ENCODE results near the gene TSSK6.
"Not testable (repeated sequence)": the region's sequence is repeated elsewhere in the genome, so short reads cannot be mapped to it uniquely, and the experiment has no call there.

The TSSK6 gene

DNA sequence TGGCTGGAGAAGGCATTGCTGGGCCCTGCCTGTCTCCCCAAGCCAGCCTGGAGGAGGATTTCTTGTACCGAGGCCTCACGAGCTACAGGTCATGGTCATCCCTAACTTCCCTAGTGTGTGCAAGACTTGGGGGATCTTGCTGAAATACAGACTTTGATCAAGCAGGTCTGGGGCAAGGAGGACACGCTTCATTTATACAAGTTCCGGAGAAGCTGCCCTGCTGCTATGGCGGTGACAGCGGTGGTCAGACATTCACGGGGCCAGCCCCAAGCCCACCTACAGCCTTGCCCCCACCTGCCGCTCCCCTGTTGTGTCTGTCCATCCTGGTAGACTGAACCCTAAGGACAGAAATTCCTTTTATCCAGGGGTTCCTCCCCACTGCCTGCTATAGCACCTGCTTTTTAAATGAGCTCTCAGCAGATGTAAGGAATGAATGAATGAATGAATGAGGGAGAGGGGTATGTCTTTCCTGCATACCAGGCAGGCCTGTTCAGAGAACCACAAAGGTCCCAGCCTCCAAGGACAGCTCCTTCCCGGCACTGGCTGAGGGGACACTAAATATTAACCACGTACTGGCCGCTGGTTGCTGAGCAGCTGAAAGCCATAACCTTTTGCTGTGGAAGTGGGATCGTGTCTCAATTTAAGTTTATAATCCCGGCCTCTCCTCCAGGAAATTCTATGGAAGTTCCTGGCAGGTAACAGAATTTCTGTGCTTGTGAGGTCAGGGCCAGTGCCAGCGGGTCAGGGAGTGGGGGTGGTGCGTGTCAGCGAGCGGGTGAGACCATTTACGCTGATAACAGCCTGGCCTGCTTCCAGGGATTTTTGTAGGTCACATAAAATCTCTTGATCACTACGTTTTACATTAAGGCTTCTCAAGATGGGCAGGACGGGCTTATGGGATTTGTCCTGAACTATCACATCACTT, 27.1 kb downstream of the TSSK6 start:
- no peak for DNase-seq (ENCODE audit: low read depth)

DNA sequence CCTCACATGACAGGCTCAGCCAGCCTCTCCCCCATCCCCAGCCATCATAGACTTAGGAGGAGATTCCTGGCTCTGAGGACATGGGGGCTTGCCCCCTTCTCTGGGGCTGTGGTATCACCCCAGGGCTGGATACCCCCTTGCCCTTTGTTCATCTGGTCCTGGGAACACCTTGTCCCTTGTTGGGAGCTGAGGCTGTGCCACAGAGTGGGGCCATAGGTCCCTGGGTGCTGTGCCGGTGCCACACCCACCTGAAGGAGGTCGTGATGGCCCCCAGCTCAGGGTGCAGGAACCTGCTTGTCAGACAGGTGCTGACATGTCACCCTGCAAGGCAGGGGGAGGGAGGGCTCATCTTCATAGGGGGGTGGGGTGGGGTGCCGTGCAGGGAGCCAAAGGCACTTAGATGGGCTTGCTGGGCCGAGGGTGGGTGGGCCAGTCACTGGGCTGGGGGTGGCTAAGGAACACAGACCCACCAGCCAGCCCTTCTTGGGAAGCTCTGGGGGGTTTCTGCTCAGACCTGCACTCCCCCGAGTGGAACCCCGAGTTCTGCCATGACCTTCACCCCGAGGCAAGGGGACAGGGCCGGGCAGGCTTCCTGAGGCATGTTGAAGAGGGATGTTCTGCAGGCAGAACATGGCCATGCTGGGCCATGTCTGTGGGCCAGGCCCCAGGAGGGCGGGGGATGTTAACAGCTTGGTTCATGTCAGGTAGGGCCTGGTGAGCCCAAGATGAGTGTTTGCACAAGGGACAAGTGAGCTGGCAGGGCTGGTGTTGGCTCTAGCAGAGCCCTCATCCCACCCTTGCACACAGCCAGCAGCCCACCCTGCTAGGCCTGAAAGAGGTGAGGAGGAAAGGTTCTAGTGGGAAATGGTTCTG, 28.0 kb downstream of the TSSK6 start:
- DNase-seq (ENCODE audit: low read depth): no peak

DNA sequence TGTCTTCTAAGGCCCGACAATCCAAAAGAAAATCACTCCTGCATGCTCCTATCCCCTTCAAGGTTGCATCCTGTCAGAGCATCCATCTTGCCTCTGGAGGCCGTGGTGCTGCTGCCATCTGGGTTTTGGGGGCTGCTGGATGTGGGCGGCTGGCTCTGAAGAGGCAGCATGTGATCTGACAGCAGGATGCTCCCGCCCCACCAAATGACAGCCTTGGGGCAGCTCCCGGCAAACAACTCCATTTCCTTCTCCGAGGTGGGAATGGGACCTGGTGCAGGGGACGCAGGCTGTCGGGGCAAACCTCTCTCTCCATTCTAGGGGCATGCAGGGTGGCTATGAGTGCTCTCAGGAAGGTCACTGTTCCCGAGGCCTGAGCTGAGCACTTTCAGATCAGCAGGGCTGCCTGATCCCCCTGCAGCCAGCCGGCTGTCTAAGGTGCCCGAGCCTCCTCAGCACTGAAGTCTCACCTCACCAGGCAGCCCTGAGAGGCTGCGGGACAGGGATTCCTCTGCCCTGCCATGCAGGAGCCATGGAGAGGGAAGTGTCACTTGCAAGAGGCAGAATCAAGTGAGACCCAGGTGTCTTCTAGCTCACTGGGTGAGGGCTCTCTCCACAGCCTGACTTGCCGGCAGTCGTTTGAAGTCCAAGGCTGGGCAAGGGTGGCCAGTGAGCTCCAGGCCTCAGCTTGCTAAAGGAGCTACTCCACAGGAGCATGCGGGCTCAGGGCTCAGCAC, 28.8 kb downstream of the TSSK6 start:
- no peak for DNase-seq (ENCODE audit: low read depth)

DNA sequence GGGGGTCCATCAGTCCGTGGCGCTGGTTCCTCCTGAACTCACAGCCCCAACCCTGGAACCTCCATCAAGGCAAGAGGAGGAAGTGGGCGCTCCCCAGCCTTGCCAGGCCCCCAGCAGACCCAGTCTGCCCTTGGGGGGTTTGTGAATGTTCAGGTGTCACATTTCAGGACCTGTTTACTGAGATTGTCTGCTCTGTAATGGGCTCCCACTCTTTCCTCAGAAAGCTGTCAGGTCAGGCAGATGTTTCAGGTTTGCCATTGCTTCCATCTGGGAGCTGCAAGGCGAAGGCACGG, 29.4 kb downstream of the TSSK6 start:
- DNase-seq (ENCODE audit: low read depth): no peak

DNA sequence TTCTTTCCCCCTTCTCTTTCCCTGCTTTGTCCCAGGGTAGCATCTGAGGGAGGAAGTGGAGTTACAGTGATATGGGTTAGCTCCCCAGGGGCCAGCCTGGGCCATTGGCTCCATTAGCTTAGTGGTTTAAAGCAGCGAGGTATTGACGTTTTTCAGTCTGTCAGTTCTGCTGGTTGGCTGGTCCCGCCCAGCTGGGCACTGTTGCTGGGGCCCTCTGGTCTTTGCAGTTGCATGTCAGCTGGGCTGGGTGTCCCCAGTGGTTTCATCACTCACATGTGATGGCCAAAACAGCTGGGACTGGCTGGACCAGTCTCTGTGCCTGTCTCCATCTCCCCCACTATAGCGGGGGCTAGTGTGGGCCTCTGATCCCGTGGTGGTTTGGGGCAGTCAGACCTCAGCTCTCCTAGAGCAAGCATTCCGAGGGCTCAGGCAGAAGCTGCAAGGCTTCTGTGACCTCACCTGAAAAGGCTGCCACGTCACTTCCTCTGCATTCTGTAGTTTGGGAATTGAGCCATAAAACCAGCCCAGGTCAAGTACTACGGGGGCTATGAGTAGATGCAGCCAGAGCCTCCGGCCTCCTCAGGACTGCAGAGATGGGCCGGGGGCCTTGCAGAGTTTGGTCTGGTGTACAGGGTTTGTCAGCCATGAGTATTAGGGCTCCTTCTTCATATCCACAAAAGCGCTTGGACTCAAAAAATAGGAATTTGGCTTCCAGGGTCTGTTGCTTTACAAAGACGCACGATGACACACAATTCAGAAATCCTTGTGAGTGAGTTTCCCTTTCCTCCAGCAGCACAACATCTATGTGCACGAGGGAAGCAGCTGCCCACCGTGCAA, 30.0 kb downstream of the TSSK6 start:
- DNase-seq (ENCODE audit: low read depth): no peak

DNA sequence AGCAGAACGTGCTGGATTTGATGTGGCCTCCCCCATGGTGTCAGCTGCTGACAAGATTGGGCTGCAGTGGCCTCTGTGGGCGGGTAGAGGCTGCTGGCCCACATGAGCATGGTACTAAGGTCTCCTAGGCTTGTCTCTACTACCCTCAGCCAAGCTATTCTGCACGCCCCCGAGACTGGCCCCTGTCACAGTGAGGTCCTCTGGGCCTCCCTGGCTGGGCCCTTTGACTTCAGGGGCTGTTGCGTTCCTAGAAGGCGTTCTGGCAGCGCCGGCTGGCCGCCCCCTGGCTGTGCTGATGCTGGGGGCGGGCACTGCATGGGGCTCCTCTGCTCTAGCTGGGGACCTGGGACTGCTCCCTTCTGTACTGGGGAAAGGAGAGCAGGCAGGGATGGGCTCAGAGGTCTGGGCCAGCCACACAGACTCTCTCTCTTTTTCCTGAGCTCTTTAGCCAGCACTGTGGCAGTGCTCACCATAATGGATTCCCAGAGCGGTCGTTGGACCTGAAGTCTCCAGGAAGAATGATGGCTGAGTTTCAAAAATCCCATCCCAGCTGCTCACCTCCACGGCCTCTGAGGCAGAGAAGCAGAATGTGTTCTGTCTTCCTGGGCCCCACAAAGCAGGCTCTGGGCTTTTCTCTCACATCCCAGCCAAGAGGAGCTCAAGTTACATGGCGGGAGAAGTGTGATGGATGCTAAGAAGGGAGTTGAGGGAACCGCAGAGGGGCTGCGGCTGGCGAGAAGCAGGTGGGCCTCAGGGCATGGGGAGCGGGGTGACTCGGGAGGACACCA, 32.3 kb downstream of the TSSK6 start:
- no peak for DNase-seq (ENCODE audit: low read depth)

DNA sequence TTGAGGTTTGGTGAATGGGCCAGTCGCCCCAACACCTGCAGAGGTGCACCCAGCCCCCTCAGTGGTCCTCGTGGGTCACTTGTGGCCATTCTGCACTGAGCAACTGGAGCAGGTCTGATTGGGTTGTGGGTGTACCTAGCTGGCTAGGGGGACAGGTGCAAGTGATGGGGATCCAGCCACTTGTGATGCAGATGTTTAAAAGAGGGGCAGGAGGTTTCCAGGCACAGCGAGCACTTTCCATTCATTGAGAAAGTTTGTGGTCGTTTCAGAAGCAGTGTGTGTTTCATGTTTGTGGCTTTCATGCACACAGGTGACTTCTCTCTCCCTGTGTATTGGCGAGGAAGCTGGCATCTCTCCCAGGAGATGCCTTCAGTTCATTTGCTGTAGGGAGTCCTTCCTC, 34.7 kb downstream of the TSSK6 start:
- DNase-seq (ENCODE audit: low read depth): no peak

DNA sequence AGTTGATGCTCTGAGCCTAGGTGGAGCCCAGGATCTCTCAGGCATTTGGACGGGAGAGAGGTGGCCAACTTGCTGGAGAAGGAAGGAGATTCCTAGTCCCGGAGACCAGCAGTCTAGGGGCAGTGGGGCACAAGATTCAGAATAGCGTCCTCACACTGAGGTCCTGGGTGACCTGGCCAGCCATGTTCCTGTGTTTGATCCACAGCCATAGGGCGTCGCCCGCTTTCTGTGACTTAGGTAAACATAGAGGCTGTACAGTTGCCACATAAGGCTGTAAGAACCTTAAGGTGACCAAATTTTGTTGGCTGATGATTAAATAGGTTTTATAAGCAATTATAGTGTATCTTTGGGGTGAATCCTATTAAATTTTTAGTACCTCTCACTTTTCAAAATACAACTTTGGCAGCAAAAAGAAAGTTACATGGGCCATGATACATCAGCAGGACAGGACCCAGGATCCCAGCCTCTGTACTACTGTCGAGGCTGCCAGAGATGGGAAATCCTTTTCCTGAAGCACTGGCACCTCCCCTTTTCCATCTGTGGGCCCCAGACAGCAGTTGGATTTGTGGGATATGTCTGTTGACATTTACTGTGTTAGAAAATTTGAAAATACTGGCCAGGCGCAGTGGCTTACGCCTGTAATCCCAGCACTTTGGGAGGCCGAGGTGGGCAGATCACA, 37.5 kb downstream of the TSSK6 start:
- DNase-seq (ENCODE audit: low read depth): no peak

DNA sequence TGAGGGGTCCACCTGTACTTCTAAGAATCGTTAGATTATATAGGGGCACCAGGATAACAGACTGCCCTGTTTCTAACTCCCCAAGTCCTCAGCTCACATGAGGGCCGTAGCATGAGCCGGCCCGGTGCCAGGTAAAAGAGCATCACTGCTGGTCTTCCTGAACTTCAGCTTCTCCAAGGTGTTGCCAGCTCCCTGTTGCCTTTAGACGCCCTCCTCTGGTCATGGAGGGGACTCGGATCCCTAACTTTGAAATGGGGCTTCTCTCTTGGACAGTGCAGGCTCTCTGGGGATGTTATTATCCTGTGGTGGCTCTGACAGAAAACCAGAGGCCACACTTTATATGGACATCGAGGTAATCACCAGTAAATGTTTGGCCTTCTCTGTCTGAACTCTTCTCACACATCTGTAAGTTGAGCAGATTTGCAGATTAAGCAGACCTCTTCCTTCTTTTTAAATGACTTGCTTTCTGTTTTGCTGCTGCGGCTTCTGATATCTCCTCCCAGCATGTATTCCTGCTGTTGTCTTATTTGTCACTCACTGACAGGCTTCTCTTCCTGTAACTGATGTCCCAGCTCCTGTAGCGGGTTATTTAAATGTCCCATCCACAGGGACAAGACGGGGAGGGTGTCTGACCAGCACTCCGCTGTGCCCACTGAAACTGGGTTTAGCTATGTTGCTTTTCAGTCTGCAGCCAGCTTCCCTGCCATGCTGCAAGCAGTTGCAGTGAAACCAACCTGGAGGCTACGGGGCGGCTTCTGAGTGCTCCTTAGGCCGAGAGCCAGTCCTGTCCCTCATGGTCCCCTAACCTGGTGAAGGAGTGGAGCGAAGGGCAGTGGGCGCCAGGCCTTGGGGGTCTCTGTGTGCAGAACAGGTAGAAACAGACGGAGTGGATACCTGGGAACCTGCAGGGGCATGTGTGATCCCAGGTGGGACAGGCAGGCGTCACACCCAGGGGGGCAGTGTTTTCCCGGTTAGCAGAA, 39.2 kb downstream of the TSSK6 start:
- no peak for DNase-seq (ENCODE audit: low read depth)

DNA sequence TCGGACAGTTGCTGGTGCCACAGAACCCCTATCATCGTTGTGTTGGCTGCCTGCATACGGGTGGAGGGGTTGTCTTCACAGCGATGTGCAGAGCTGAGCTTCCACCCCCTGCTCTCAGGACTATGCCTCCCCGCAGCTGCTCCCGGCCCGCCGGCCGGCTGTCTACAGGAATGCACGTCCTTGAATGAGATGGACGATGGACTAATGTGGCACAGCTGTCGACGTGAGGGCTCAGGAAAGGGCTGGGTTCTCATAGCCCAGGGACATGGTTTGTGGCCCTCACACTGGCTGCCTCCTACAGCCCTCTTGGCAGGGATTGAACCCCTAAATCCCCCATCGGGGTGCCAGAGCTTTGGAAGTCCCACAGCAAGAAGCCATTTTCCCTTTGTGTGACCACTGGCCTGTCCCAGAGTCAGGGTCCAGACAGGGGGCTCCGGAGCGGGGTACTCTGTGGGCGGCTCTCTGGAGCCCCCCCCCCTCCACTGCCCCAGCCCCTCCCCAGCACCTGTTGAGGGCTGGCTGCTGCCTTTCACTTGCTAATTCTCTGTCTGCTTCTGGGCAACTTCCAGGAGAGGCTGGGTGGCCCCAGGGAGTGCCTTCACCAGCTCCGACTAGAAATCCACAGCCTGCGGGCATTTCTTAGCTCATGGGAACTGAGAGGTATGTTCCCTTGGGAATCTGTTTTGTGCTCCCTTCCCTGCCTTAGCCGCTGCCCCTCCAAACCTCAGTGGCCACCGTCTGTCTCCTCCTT, 40.2 kb downstream of the TSSK6 start:
- no peak for DNase-seq (ENCODE audit: low read depth)

DNA sequence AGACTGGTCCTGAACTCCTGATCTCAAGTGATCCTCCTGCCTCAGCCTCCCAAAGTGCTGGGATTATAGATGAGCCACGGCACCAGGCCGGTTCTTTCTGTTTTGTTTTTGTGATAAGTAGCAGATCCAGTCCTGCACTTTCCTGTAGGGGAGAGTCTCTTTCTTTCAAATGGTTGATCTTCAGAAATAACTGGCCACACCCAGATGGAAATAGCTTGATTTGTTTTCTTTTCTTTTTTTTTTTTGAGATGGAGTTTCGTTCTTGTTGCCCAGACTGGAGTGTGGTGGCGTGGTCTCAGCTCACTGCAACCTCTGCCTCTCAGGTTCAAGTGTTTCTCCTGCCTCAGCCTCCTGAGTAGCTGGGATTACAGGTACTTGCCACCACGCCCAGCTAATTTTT, 43.2 kb downstream of the TSSK6 start:
- DNase-seq (ENCODE audit: low read depth): not testable (repeated sequence)

DNA sequence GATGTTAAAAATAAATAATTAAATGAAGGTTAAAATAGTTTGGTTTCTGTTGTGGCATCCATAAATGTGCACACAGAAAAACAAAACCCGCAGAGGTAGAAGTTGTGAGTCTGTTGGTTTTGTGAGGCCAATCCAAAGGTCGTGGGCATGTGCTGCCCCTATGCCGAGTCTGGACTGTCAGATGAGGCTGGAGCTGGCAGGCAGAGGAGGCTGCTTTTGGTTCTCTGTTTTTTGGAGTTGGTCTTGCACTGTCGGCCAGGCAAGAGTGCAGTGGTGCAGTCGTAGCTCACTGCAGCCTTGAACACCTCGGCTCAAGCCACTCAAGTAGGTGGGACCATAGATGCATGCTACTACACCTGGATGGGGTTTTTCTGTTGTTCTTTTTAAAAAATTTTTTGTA, 43.7 kb downstream of the TSSK6 start:
- DNase-seq (ENCODE audit: low read depth): no peak

DNA sequence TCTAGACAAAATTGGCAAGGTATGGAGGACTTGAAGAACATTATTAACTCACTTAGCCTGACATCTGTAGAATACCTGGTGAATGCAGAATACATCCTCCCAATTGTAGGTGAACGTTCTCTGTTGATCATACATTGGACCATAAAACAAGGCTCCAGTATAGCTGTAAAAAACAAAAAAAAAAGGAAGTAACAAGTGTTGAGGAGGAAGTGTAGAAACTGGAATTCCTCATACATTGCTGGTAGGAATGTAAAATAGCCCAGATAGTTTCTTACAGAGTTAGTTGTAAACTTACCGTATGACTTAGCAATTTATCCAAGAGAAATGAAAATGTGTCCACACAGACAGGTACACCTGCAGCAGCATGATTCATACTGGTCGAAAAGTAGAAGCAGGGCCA, 44.8 kb downstream of the TSSK6 start:
- DNase-seq (ENCODE audit: low read depth): no peak

DNA sequence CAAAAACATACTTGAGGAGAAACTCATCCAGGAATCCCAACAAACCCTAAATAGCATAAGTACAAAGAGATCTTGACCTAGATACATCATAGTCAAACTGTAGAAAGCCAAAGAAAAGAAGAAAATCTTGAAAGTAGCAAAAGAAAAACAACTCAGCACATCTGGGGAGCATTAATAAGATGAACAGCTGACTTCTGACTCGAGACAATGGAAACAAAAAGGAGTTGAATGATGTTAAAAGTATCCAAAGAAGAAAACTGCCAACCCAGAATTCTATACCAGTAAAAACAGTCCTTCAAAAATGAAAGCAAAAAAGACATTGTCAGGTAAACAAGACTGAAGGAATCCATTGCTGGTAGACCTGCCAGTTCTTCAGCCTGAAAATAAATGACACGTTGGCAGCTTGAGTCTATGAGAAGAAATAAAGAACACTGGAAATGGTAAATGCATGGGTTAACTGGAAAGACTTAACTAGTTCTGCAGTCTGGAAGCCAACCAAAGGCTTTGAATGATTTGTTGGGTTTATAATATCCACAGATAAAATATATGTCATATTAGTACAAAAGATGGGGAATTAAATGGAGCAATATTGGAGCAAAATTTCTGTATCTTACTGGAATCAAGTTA, 46.8 kb downstream of the TSSK6 start:
- no peak for DNase-seq (ENCODE audit: low read depth)

DNA sequence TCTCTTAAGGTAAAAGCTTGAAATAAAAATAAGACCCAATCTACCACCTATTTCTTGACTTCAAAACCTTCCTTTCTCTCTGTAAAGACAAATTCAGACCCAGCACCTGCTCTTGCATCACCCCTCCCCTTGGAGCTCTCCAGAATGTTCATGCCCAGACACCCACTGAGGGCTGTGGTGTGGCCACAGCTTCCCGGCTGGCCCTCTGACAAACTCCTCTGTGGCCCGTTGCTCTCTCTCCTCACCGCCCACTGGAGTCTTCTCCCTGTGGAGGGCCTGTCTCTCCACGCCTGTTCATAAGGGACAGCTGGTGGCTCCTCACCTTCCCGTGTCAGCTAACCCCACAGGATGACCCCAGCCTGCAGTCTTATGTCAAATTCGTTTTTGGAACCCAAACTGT, 49.1 kb downstream of the TSSK6 start:
- no peak for DNase-seq (ENCODE audit: low read depth)

DNA sequence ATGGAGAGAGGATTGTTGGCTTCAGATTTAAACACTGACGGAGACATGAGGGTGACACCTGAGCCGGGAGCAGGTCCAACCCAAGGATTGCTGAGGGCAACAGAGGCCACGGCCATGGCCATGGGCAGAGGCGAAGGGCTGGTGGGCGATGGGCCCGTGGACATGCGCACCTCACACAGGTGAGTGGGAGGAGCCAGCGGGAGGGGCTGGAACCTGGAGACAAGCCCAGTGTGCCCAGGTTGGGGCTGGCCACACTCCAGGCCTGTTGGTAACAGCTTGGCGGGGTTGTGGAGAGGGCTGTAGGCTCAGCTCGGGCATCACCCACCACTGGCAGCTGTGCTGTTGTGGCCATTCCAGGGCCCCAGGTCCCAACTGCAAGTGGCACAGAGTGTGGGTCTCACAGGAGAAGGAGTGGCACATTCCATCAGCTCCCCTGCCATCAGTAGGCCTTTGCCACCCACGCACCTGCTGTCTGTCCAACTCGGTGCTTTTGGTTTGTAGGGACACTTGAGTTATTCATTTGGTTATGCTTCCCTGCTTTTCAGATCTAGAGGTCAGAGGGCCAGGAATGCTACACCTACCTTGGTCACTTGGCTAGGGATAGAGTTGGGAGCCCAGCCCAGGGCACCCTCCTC, 49.8 kb downstream of the TSSK6 start:
- DNase-seq (ENCODE audit: low read depth): no peak

DNA sequence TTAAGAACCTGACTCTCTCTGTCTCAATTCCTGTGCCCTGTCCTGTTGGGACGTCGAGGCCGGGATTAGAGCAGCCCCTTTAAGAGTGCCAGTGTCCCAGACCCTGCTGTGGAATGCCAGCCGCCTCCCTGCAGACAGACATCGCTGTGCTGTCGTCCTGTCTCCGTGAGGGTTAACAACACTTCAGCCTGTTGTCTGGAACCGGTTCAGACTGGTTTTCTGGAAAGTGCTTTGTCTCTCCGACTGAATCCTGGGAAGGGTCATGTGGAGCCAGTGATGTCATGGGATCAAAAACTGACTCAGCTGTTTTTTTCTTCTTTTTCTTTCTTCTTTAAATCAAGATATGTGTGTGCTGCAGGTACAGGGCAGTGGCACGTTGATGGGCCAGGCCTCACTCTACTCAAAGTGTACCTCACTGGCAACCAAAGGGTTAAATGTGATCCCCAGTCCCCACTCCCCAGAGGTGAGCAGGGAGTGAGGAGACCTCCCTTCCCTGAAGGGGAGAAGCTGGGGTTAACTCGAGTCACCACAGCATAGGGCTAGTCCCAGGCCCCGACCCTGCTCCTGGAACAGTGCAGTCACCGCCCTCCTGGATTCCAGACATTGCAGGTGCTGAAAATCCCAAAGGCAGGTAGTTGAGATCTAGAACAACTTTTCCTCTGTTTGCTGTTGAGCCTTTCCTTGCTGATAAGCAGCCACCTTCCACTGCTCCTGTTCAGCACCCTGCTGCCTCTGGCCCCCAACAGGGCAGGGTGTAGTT, 50.8 kb downstream of the TSSK6 start:
- no peak for DNase-seq (ENCODE audit: low read depth)
